SK-N-MC (cell line): ENCODE data around the gene MYL3.

ENCODE experiments used
- EZH2 ChIP-seq: fragments of 200-600 bp; sonication (generic); IDR thresholded peaks from one replicate; pipeline ENCODE4 v1.6.1; 2017; ENCODE audit warnings: antibody characterized with exemption
- POLR2AphosphoS5 ChIP-seq: IDR thresholded peaks from 2 replicates; pipeline ENCODE4 v1.6.1; 2012; ENCODE audit warnings: mild to moderate bottlenecking, low read depth, low read length, borderline replicate concordance

- TF ChIP-seq EZH2 (no peak), POLR2AphosphoS5 (no peak)
Measured at GRCh38 chr3:46866720-46867549, 3.7 kb upstream of the MYL3 start.
